ENCODE data around the gene STX11. TPM values are rescaled to one million over a fixed set of nuclear protein-coding genes. Genes with fewer than 3 reads are reported as not detected.

The STX11 gene
- total RNA-seq, 1 donor from 2014 or later, result not detected

- H3K27ac Mint-ChIP-seq (ENCODE audit: unreplicated experiment), result no peak overlapping the region
Observed at GRCh38 chr6:144171406-144171805, 21.1 kb downstream of the STX11 start.

GRCh38 chr6:144174006-144174405 lies 23.7 kb downstream of the STX11 start:
- H3K4me3 Mint-ChIP-seq, result no peak overlapping the region
- no peak overlapping the region for H3K27ac Mint-ChIP-seq (ENCODE audit: unreplicated experiment)
- no peaks in the 10 kb centered on the region for H3K4me1 Mint-ChIP-seq
- DNase-seq (ENCODE audit: low read depth, low spot score), result no peak
- TF ChIP-seq CTCF (conservative IDR thresholded peaks at IDR 0.05), result no peak
- H3K36me3 Mint-ChIP-seq (ENCODE audit: low read depth), result no peaks in the 10 kb centered on the region
- peaks cover 3% of the 10 kb centered on the region for H3K27me3 Mint-ChIP-seq (ENCODE audit: low read depth)
- H3K9me3 Mint-ChIP-seq, result no peaks in the 10 kb centered on the region

More at GRCh38 chr6:144171406-144171805, 21.1 kb downstream of the STX11 start:
- H3K4me1 Mint-ChIP-seq, result no peaks in the 10 kb centered on the region
- no peak for TF ChIP-seq CTCF (conservative IDR thresholded peaks at IDR 0.05)
- H3K9me3 Mint-ChIP-seq, result no peaks in the 10 kb centered on the region
- no peak for DNase-seq (ENCODE audit: low read depth, low spot score)
- no peaks in the 10 kb centered on the region for H3K36me3 Mint-ChIP-seq (ENCODE audit: low read depth)
- H3K4me3 Mint-ChIP-seq, result no peak overlapping the region
- H3K27me3 Mint-ChIP-seq (ENCODE audit: low read depth), result peaks cover 3% of the 10 kb centered on the region

- Mint-ChIP-seq H3K36me3 (ENCODE audit: low read depth) (no peaks in the 10 kb centered on the region), H3K4me1 (no peaks in the 10 kb centered on the region), H3K27ac (ENCODE audit: unreplicated experiment) (no peak overlapping the region), H3K27me3 (ENCODE audit: low read depth) (no peaks in the 10 kb centered on the region), H3K4me3 (no peak overlapping the region), H3K9me3 (no peaks in the 10 kb centered on the region)
- TF ChIP-seq CTCF (conservative IDR thresholded peaks at IDR 0.05), result no peak
- DNase-seq (ENCODE audit: low read depth, low spot score), result no peak
Observed at GRCh38 chr6:144176043-144176442, 25.7 kb downstream of the STX11 start.

GRCh38 chr6:144177726-144178125 lies 27.4 kb downstream of the STX11 start:
- no peak overlapping the region for H3K4me3 Mint-ChIP-seq
- H3K27ac Mint-ChIP-seq (ENCODE audit: unreplicated experiment), result no peak overlapping the region
- no peaks in the 10 kb centered on the region for H3K36me3 Mint-ChIP-seq (ENCODE audit: low read depth)
- H3K4me1 Mint-ChIP-seq, result no peaks in the 10 kb centered on the region
- H3K27me3 Mint-ChIP-seq (ENCODE audit: low read depth), result no peaks in the 10 kb centered on the region
- peaks cover 5% of the 10 kb centered on the region for H3K9me3 Mint-ChIP-seq
- no peak for DNase-seq (ENCODE audit: low read depth, low spot score)
- TF ChIP-seq CTCF (conservative IDR thresholded peaks at IDR 0.05), result no peak

GRCh38 chr6:144178323-144178722 lies 28.0 kb downstream of the STX11 start:
- no peaks in the 10 kb centered on the region for H3K36me3 Mint-ChIP-seq (ENCODE audit: low read depth)

More at GRCh38 chr6:144178323-144178722, 28.0 kb downstream of the STX11 start:
- Mint-ChIP-seq H3K27ac (ENCODE audit: unreplicated experiment) (no peak overlapping the region), H3K27me3 (ENCODE audit: low read depth) (no peaks in the 10 kb centered on the region), H3K9me3 (peaks cover 5% of the 10 kb centered on the region), H3K4me1 (no peaks in the 10 kb centered on the region), H3K4me3 (no peak overlapping the region)
- DNase-seq (ENCODE audit: low read depth, low spot score), result no peak
- TF ChIP-seq CTCF (conservative IDR thresholded peaks at IDR 0.05), result no peak

All from neural crest cell (in vitro differentiated cells).